ENCODE measurements around the gene TIAM2. TPM values are rescaled to one million over a fixed set of nuclear protein-coding genes. Genes with fewer than 3 reads are reported as not detected.

The TIAM2 gene
- total RNA-seq, 1 donor: 8.9 TPM

GRCh38 chr6:155077784-155078183 is 82.7 kb downstream of the TIAM2 start:
- no peak overlapping the region for H3K4me3 ChIP-seq (ENCODE audit: low read depth, low read length)
- peak; percentile 27 for DNase-seq (ENCODE audit: low read depth)
- no peak for TF ChIP-seq CTCF (IDR thresholded peaks at IDR 0.05; ENCODE audit: insufficient read depth, low read length)

GRCh38 chr6:155078331-155078745 is 83.2 kb downstream of the TIAM2 start:
- H3K4me3 ChIP-seq (ENCODE audit: low read depth, low read length): no peak overlapping the region
- DNase-seq (ENCODE audit: low read depth): peak; percentile 46
- TF ChIP-seq CTCF (IDR thresholded peaks at IDR 0.05; ENCODE audit: insufficient read depth, low read length): no peak

- no peak for DNase-seq (ENCODE audit: low read depth)
- no peak overlapping the region for H3K4me3 ChIP-seq (ENCODE audit: low read depth, low read length)
- no peak for TF ChIP-seq CTCF (IDR thresholded peaks at IDR 0.05; ENCODE audit: insufficient read depth, low read length)
Observed at GRCh38 chr6:155079985-155080452, 84.9 kb downstream of the TIAM2 start.

GRCh38 chr6:155080881-155081845 is 86.0 kb downstream of the TIAM2 start:
- DNase-seq (ENCODE audit: low read depth): no peak
- H3K4me3 ChIP-seq (ENCODE audit: low read depth, low read length): no peak overlapping the region

GRCh38 chr6:155084431-155085123 is 89.5 kb downstream of the TIAM2 start:
- DNase-seq (ENCODE audit: low read depth): peak; percentile 16

More at GRCh38 chr6:155080881-155081845, 86.0 kb downstream of the TIAM2 start:
- TF ChIP-seq CTCF (IDR thresholded peaks at IDR 0.05; ENCODE audit: insufficient read depth, low read length): no peak

More at GRCh38 chr6:155084431-155085123, 89.5 kb downstream of the TIAM2 start:
- no peak for TF ChIP-seq CTCF (IDR thresholded peaks at IDR 0.05; ENCODE audit: insufficient read depth, low read length)
- no peak overlapping the region for H3K4me3 ChIP-seq (ENCODE audit: low read depth, low read length)
